NCI-H2081 (cell line): ENCODE results near the gene PTPN23.

Source experiments
- DNase-seq, 2 experiments: peaks; one replicate each; lab custom pipeline; 2025; lab: John Stamatoyannopoulos, UW

Gene PTPN23

GRCh38 chr3:47420511-47421484 lies 40.0 kb downstream of the PTPN23 start:
- peak; percentile 13 to 40 for DNase-seq

- DNase-seq: no peak
These were observed 41.2 kb downstream of the PTPN23 start for GRCh38 chr3:47421741-47422649.

GRCh38 chr3:47422743-47423142 lies 41.9 kb downstream of the PTPN23 start:
- DNase-seq: no peak

GRCh38 chr3:47423548-47424145 lies 42.8 kb downstream of the PTPN23 start:
- DNase-seq: no peak

- no peak for DNase-seq
These were observed 43.9 kb downstream of the PTPN23 start for GRCh38 chr3:47424434-47425382.

GRCh38 chr3:47425383-47425778 lies 44.6 kb downstream of the PTPN23 start:
- DNase-seq: no peak

- DNase-seq: no peak
These were observed 45.1 kb downstream of the PTPN23 start for GRCh38 chr3:47425959-47426358.

GRCh38 chr3:47427866-47428265 lies 47.0 kb downstream of the PTPN23 start:
- DNase-seq: no peak

- DNase-seq: no peak
These were observed 47.8 kb downstream of the PTPN23 start for GRCh38 chr3:47428662-47429061.

- DNase-seq: no peak
These were observed 48.9 kb downstream of the PTPN23 start for GRCh38 chr3:47429476-47430270.

- no peak for DNase-seq
These were observed 49.8 kb downstream of the PTPN23 start for GRCh38 chr3:47430606-47431005.

- no peak for DNase-seq
These were observed 50.4 kb downstream of the PTPN23 start for GRCh38 chr3:47431225-47431624.

GRCh38 chr3:47432673-47433072 lies 51.9 kb downstream of the PTPN23 start:
- no peak for DNase-seq

GRCh38 chr3:47433796-47434195 lies 53.0 kb downstream of the PTPN23 start:
- DNase-seq: no peak

GRCh38 chr3:47434849-47435248 lies 54.0 kb downstream of the PTPN23 start:
- DNase-seq: no peak

- DNase-seq: no peak
These were observed 55.4 kb downstream of the PTPN23 start for GRCh38 chr3:47436180-47436579.

GRCh38 chr3:47440131-47440530 lies 59.3 kb downstream of the PTPN23 start:
- no peak for DNase-seq

GRCh38 chr3:47441796-47442551 lies 61.2 kb downstream of the PTPN23 start:
- no peak for DNase-seq

- DNase-seq: no peak
These were observed 62.8 kb downstream of the PTPN23 start for GRCh38 chr3:47443611-47443995.

GRCh38 chr3:47444103-47444502 lies 63.3 kb downstream of the PTPN23 start:
- no peak for DNase-seq
